Stimulated activated CD8-positive, alpha-beta memory T cell treated with anti-CD3 and anti-CD28 coated beads, Interleukin-4, amount 100 ng/mL, for 4 hours (primary cell): ENCODE results near the gene WNT6.
A peak's percentile ranks its signal among the peaks of the same experiment; 100 is the strongest.
"Not testable (repeated sequence)": the region's sequence is repeated elsewhere in the genome, so short reads cannot be mapped to it uniquely, and the experiment has no call there.

Experiments
- DNase-seq, 2 donors: peaks; one replicate each; pipeline ENCODE4 v3.0.0-alpha.2; 2020; ENCODE audit warnings: low read depth in 2 of 2, low spot score in 1 of 2

Gene WNT6

DNA sequence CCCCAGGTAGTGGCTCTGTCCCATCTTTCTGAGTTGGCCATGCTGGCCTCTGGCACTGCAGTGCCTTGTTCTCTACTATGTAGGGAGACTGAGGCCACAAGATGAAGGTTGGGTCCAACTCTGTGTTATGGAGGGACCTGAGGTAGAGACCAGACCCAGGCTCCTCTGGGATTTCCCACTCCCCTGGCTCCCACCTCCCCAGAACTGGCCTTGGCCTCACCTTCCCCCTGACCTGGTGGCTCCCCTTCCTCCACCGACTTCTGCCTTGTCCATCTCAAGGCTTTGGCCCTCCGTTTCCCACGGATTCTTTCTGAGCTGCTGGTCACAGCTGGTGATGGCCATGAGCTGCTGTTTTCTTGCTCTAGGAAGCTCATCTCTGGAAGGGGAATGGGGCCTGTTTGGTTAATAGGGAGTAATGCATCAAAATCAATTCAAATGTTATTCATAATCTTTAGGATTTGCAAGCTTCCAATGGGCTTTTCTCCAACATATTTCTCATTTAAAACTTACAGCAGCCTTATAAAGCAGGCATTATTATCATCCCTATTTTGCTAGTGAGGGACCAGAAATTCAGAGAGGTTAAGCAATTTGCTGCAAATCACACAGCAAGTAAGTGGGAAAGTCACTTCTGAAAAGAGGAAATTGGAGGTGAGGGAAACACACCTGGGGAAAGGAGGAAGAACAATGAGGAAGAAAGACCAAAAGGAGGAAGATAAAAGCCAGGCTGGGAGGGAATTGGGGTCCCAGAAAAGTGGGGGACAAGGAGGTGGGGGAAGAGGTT is 28.9 kb upstream of the WNT6 start:
- DNase-seq = no peak

DNA sequence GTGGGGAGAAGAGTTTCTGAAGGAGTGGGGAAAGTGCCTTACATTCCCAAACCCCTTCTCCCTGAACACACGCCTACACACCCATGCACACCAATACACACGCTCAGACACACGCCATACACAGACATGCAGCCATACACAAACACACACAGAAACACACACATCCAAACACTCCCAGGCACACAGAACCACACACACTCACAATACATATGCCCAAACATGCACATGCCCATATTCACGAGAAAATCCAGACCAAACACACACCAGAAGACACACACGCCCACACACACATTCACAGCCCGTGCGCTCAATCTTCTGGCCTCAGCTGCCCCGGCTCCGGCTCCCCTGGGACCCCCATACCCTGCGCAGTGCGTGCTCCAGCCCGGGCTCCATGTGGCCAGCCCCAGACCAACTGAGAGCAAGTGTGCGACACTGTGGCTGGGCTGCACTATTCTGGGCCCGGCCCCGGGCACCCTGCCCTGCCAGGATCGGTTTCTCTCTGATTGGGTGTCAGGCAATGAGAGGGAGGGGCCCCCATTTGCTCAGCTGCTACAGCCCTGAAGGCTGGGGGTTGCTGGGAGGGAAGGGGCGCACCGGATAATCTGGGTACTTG is 28.1 kb upstream of the WNT6 start, which contains the start of gene PRKAG3:
Gene PRKAG3, minus strand, starts transcription at position 426 of the 613 bp plus-strand sequence.
- DNase-seq = no peak

GRCh38 chr2:218832081-218832480 is 27.5 kb upstream of the WNT6 start:
- DNase-seq = no peak

GRCh38 chr2:218832520-218832919 is 27.1 kb upstream of the WNT6 start:
- no peak for DNase-seq

GRCh38 chr2:218833023-218833609 is 26.5 kb upstream of the WNT6 start:
- DNase-seq = no peak

DNA sequence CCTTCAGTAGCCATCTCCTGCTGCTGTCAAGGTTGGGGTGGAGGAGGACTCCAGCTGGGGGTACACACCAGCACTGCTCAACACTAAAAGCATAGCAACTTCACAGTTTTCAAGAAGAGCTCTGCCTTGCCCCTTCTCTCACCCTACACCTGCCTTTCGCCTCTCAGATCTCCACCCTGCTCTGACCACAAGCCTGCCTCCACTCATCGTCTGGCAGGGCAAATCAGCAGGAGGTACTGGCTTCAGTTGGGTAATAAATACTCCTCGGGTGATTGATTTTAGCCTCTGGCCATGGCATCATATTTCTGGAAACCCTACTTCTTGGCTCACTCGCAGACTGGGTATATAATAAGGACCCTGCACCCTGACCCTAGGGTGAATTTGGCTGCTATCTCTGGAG is 24.9 kb upstream of the WNT6 start:
- no peak for DNase-seq

DNA sequence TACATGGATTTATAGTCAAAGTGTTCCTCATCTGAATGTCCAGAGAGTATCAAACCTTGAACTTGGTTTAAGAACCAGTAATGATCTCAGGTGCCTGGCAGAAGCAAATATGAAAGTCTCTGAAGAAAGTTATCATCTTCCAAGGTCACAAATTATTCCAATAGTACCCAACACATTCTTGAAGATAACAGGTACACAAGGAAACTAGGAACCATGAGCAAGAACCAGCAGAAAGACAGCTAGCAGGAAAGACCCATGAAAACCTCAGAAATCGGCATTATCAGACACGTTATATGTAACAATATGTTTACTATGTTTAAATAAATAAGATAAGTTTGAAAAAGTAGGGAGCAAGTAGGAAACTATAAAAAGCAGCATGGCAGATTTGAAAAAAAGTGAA is 22.1 kb upstream of the WNT6 start:
- no peak for DNase-seq

DNA sequence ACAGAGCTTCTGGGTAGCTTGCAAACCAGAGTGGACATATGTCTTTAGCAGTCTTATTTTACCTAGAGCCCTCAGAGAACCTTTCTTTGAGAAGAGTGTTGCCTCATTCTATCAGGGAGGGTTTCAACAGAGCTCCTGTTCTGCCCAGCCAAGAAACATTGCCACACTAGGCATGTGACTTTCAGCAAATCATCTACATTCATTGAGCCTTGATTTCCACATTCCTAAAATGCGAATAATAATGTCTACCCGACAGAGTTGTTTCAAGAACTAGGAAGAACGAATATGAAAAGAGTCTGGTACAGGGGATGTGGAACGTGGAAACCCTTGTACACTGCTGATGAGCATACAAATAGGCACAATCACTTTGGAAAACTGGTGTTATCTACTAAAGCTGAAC is 20.2 kb upstream of the WNT6 start:
- no peak for DNase-seq

GRCh38 chr2:218839888-218840287 is 19.7 kb upstream of the WNT6 start:
- no peak for DNase-seq

DNA sequence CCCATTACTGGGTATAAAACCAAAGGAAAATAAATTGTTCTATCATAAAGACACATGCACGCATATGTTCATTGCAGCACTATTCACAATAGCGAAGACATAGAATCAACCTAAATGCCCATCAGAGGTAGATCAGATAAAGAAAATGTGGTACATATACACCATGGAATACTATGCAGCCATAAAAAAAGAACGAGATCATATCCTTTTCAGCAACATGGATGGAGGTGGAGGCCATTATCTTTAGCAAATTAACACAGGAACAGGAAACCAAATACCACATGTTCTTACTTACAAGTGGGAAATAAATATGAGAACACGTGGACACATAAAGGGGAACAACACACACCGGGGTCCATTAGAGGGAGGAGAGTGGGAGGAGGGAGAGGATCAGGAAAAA is 15.3 kb upstream of the WNT6 start:
- DNase-seq = not testable (repeated sequence)

DNA sequence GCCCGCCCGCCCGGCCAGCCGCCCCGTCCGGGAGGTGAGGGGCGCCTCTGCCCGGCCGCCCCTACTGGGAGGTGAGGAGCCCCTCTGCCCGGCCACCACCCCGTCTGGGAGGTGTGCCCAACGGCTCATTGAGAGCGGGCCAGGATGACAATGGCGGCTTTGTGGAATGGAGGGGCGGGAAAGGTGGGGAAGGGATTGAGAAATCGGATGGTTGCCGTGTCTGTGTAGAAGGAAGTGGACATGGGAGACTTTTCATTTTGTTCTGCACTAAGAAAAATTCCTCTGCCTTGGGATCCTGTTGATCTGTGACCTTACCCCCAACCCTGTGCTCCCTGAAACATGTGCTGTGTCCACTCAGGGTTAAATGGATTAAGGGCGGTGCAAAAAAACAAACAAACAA is 12.6 kb upstream of the WNT6 start:
- not testable (repeated sequence) for DNase-seq

DNA sequence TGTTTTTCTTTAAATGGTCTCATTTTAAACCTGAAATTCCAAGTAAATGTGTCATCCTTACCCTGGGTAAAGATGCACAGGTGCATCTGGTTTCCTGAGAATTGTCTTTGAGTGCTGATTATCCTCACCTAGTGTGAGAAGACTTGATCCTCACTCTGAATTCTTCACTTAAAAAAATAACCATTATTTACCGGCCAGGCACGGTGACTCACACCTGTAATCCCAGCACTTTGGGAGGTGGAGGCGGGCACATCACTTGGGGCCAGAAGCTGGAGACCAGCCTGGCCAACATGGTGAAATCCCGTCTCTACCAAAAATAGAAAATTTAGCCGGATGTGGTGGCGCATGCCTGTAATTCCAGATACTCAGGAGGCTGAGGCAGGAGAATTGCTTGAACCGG is 9.9 kb upstream of the WNT6 start:
- DNase-seq = no peak

DNA sequence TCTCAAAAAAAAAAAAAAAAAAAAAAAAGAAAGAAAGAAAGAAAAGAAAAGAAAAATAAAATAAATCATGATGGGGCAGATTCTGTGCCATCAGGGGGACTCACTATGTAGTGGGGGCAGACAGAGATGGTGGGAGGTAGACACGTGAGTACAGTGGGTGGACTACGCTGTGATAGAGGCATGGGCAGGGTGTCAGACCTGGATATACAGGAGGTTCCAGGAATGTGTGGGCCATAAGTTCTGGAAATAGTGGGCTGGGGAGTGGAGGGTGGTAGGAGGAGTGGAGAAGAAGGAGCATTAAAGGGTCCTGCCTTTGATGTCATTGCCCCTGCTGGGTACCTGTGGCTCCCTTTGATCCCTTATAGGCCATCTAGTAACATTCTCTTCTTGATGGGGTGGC is 8.8 kb upstream of the WNT6 start:
- no peak for DNase-seq

GRCh38 chr2:218851286-218851685 is 8.3 kb upstream of the WNT6 start:
- no peak for DNase-seq

DNA sequence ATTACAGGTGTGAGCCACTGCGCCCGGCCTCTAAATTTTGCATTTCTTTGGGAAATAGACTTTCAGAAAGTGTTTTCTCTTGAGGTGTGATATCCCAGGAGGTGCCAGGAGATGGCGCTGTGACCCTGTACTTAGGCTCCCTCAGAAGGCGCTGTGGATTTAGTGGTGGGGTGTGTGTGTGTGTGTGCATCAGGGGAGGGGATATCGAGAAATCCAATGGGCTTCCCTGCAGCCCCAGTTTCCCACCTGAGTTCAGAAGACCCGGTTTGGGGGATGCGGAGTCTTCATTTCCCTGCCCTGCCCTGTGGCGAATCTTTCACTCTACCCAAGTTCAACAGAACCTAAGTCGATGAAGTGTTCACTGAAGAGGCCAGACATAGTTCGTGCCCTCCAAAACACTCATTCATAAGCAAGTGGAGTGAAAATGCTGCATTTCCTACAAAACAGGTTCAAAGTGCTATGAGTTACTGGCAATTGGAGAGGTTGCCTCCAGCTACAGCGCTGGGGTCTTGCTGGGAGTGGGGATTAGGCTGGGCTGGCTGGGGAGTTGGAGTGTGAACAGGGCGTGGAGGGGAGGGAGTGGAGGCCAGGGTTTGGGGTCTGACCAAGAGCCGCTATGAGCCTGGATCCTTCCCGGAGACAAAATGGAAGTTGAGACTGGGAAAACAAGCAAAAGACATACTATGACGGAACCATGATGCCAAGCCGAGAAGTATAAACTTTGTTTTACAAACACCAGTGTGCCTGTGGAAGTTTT is 6.5 kb upstream of the WNT6 start:
- DNase-seq = peak; percentile 26 to 53

DNA sequence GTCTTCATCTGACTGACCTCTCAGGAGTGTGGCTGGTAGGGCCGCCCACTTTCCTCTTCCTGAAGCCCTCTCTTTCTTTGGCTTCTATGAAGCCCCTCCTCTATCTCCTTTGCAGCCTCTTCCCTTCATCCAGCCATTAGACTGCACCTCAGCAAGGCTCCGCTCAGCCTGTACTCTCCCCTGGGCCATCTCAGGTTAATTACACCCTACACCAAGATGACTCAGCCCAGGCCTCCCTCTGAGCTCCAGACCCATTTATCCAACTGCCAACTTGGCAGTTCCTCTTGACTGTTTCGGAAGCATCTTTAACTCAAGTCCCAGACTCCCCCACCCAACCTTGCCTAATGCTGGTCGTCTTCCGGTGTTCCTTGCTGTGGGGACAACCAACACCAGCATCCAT is 5.8 kb upstream of the WNT6 start:
- no peak for DNase-seq

DNA sequence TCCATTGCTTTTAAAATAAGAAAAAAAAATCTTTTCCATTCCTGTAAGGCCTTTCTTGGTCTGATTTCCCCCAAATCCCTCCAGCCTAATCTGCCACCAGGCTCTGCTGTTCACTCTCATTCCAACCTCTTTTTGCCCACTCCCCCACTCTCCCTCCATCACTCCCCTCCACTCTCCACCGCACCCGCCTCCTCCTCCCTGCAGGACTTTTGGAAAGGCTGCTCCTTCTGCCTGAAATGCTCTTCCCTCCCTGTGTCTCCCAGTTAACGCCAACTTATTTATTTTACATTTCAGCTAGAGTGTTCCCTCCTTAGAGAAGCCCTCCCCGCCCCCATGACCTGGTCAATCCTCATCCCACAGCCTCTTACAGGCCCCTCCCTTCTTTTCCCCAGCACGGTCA is 4.7 kb upstream of the WNT6 start:
- no peak for DNase-seq

DNA sequence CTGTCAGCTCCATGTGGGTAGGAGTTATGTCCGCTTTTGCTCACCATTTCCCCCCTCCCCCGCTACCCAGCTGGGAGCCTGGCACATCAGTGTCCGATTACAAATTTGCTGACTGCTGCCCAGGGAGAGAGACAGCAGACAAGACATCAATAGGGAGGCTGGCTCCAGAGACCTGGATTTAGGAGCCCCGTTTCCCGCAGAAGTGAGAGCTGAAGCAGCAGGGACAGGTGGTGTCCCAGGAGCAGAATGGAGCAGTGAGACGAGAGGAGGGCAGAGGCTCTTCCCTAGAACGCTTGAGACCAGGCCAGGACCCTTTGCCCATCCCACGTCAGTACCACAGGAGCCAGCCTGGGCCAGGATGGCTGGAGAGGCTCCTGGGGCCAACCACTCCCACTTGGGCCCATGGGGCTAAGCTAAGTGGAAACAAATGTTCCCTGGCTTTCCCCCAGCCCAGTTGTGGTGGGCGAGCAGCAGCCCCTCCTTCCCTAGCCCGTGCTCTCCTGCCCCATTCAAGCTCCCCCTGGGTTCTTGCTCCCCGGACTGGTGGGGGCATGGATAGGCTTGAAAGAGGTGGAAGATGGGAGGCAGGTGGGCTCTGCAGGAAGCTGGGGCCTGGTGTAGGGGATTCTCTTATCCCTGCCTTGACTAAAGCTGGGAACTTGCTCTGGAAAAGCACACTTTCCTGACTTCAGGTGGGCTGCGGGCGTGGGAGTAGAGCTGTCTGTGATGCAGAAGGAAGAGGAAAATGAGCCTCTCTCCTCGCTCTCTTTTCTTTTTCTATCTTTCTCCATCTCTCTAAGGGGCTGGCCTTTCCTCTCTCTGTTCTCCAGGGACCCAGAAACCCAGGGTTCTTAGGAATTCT is 4.1 kb upstream of the WNT6 start:
- no peak for DNase-seq

- DNase-seq = no peak
Measured at GRCh38 chr2:218856167-218856895, 3.3 kb upstream of the WNT6 start.

- no peak for DNase-seq
Measured at GRCh38 chr2:218856896-218857243, 2.7 kb upstream of the WNT6 start.
